H1 (cell line): ENCODE data around the gene DLX4. TPM values are rescaled to one million over a fixed set of nuclear protein-coding genes. Genes with fewer than 3 reads are reported as not detected.

Experiments used
- CTCF ChIA-PET: fragments of 300-600 bp; sonication (Branson Sonifier 250); formaldehyde crosslinking; loops from one replicate; lab custom pipeline; 2021; ENCODE audit not compliant: partially characterized antibody; lab: Charles Lee
- POLR2A ChIA-PET: fragments of 300-600 bp; sonication (Branson Sonifier 250); formaldehyde crosslinking; loops from one replicate; lab custom pipeline; 2021; ENCODE audit warnings: inconsistent platforms; ENCODE audit not compliant: partially characterized antibody; lab: Charles Lee
- DNase-seq, 2 experiments: peaks; one replicate each; pipeline versions ENCODE4 v3.0.0 to v3.0.0-alpha.2; 2010 to 2022; ENCODE audit warnings: low spot score in 2 of 2, low read depth in 1 of 2, mixed read lengths in 1 of 2
- FAIRE-seq: peaks from 2 replicates; lab custom pipeline; 2011; peaks lifted over from hg19 to GRCh38; lab: Jason Lieb, UNC
- H2AFZ ChIP-seq: 2 replicates; pipeline ENCODE4 v1.8.1; 2012; ENCODE audit warnings: low read length, inconsistent platforms
- H2AK5ac ChIP-seq: 2 replicates; pipeline ENCODE4 v1.6.1; 2013; ENCODE audit warnings: low read depth, low read length
- H2BK120ac ChIP-seq: replicated peaks from 2 replicates; pipeline ENCODE3; 2013; ENCODE audit warnings: low read depth, low read length, inconsistent platforms
- H2BK12ac ChIP-seq: 2 replicates; pipeline ENCODE4 v1.6.1; 2013; ENCODE audit warnings: low read depth, low read length
- H2BK15ac ChIP-seq: 2 replicates; pipeline ENCODE4 v1.6.1; 2013; ENCODE audit warnings: low read length
- H2BK20ac ChIP-seq: 2 replicates; pipeline ENCODE4 v1.6.1; 2013; ENCODE audit warnings: low read length
- H2BK5ac ChIP-seq: 2 replicates; pipeline ENCODE4 v1.6.1; 2013; ENCODE audit warnings: low read depth, low read length
- H3K14ac ChIP-seq: 2 replicates; pipeline ENCODE4 v1.6.1; 2013; ENCODE audit warnings: inconsistent platforms; ENCODE audit not compliant: insufficient read length
- H3K18ac ChIP-seq: 2 replicates; pipeline ENCODE4 v1.6.1; 2013; ENCODE audit warnings: low read length; ENCODE audit errors: extremely low read depth
- H3K23ac ChIP-seq: 2 replicates; pipeline ENCODE4 v1.6.1; 2013; ENCODE audit warnings: inconsistent platforms; ENCODE audit not compliant: insufficient read length
- H3K23me2 ChIP-seq: 2 replicates; pipeline ENCODE4 v1.6.1; 2013; ENCODE audit warnings: low read depth, low read length
- H3K27ac ChIP-seq: 2 replicates; pipeline ENCODE4 v1.6.1; 2011; ENCODE audit warnings: low read depth, low read length, inconsistent platforms
- H3K27me3 ChIP-seq, 4 experiments: replicated peaks in 1 of 4; 1 replicate in 1 of 4; 2 replicates in 3 of 4; pipeline versions ENCODE4 v1.6.1 to v1.8.1; 2011 to 2013; ENCODE audit warnings: low read length in 3 of 4, mild to moderate bottlenecking in 3 of 4, inconsistent platforms in 2 of 4, mixed read lengths in 2 of 4, moderate library complexity in 1 of 4; ENCODE audit not compliant: control insufficient read depth in 3 of 4, insufficient read depth in 3 of 4; ENCODE audit errors: extremely low read depth in 1 of 4
- H3K36me3 ChIP-seq, 4 experiments: 2 replicates each; pipeline versions ENCODE4 v1.6.1 to v1.8.1; 2011 to 2013; ENCODE audit warnings: mild to moderate bottlenecking in 4 of 4, low read length in 3 of 4, moderate library complexity in 2 of 4, control low read depth in 1 of 4, inconsistent platforms in 1 of 4; ENCODE audit not compliant: insufficient read depth in 4 of 4, control insufficient read depth in 2 of 4
- H3K4ac ChIP-seq: replicated peaks from 2 replicates; pipeline ENCODE3; 2013; ENCODE audit warnings: low read length, low read depth, mixed read lengths, inconsistent platforms; ENCODE audit not compliant: insufficient read length
- H3K4me1 ChIP-seq, 4 experiments: replicated peaks in 1 of 4; 1 replicate in 1 of 4; 2 replicates in 3 of 4; pipeline versions ENCODE4 v1.6.1 to v1.8.1; 2011 to 2013; ENCODE audit warnings: low read length in 3 of 4, inconsistent platforms in 2 of 4, mixed read lengths in 1 of 4; ENCODE audit not compliant: insufficient read depth in 4 of 4, control insufficient read depth in 3 of 4
- H3K4me2 ChIP-seq, 2 experiments: 2 replicates each; pipeline versions ENCODE4 v1.6.1 to v1.8.1; 2011 to 2013; ENCODE audit warnings: low read depth in 2 of 2, low read length in 2 of 2, control low read depth in 1 of 2, inconsistent platforms in 1 of 2, mild to moderate bottlenecking in 1 of 2; ENCODE audit not compliant: insufficient read depth in 1 of 2
- H3K4me3 ChIP-seq, 4 experiments: fragments of 200-600, 300-600 bp in 1 of 4; sonication (generic), shearing (Covaris generic), sonication (Bioruptor Twin) in 1 of 4; 2 replicates each; pipeline versions ENCODE4 v1.5.1 to v1.8.1; 2011 to 2016; ENCODE audit warnings: low read length in 4 of 4, low read depth in 3 of 4, control low read depth in 2 of 4, inconsistent platforms in 2 of 4, mild to moderate bottlenecking in 2 of 4, mixed read lengths in 1 of 4, moderate library complexity in 1 of 4; ENCODE audit not compliant: insufficient read depth in 2 of 4; ENCODE audit errors: extremely low read depth in 1 of 4
- H3K56ac ChIP-seq: replicated peaks from 2 replicates; pipeline ENCODE3; 2013; ENCODE audit warnings: low read depth, mild to moderate bottlenecking, mixed read lengths, low read length, inconsistent platforms; ENCODE audit not compliant: insufficient read length
- H3K79me1 ChIP-seq: 2 replicates; pipeline ENCODE4 v1.6.1; 2013; ENCODE audit warnings: low read depth, low read length, control low read depth
- H3K79me2 ChIP-seq, 2 experiments: 2 replicates each; pipeline versions ENCODE4 v1.6.1 to v1.8.1; 2012 to 2013; ENCODE audit warnings: low read length in 2 of 2, mild to moderate bottlenecking in 2 of 2, inconsistent platforms in 1 of 2; ENCODE audit not compliant: insufficient read depth in 2 of 2, control insufficient read depth in 1 of 2
- H3K9ac ChIP-seq, 4 experiments: replicated peaks in 1 of 4; 1 replicate in 1 of 4; 2 replicates in 3 of 4; pipeline versions ENCODE4 v1.6.1 to v1.8.1; 2011 to 2013; ENCODE audit warnings: low read depth in 3 of 4, low read length in 3 of 4, control low read depth in 2 of 4, mild to moderate bottlenecking in 2 of 4, moderate library complexity in 2 of 4, inconsistent platforms in 1 of 4; ENCODE audit errors: extremely low read depth in 1 of 4
- H3K9me3 ChIP-seq, 2 experiments: 2 replicates each; pipeline versions ENCODE4 v1.6.1 to v1.8.1; 2012 to 2013; ENCODE audit warnings: mild to moderate bottlenecking in 2 of 2, moderate library complexity in 2 of 2, control low read depth in 1 of 2, inconsistent platforms in 1 of 2, low read depth in 1 of 2, low read length in 1 of 2, mixed read lengths in 1 of 2; ENCODE audit not compliant: insufficient read depth in 2 of 2
- H4K20me1 ChIP-seq, 2 experiments: replicated peaks in 1 of 2; 2 replicates each; pipeline versions ENCODE3 to v1.8.1; 2011 to 2013; ENCODE audit warnings: inconsistent platforms in 2 of 2, low read length in 2 of 2, mild to moderate bottlenecking in 1 of 2; ENCODE audit not compliant: insufficient read depth in 2 of 2, control insufficient read depth in 1 of 2
- H4K5ac ChIP-seq: 2 replicates; pipeline ENCODE4 v1.6.1; 2013; ENCODE audit warnings: low read length, low read depth, mixed read lengths, inconsistent platforms; ENCODE audit not compliant: insufficient read length
- H4K8ac ChIP-seq: 2 replicates; pipeline ENCODE4 v1.8.0; 2013; ENCODE audit warnings: mild to moderate bottlenecking, moderate library complexity, low read length, inconsistent platforms; ENCODE audit not compliant: insufficient read depth; ENCODE audit errors: extremely low read depth
- H4K91ac ChIP-seq: replicated peaks from 2 replicates; pipeline ENCODE3; 2013; ENCODE audit warnings: low read length, mixed read lengths, inconsistent platforms; ENCODE audit not compliant: insufficient read length
- BACH1 ChIP-seq: IDR thresholded peaks from 2 replicates; pipeline ENCODE4 v1.6.1; 2012; ENCODE audit warnings: low read length, improper control_type of control experiment
- CEBPB ChIP-seq: IDR thresholded peaks from 2 replicates; pipeline ENCODE4 v1.6.1; 2012; ENCODE audit warnings: low read depth, low read length
- CTBP2 ChIP-seq: IDR thresholded peaks from 2 replicates; pipeline ENCODE4 v1.7.0; 2011; ENCODE audit warnings: borderline replicate concordance, mild to moderate bottlenecking, moderate library complexity, mixed read lengths, low read length; ENCODE audit not compliant: insufficient read depth, insufficient read length
- HDAC6 ChIP-seq: IDR thresholded peaks from one replicate; pipeline ENCODE4 v1.7.1; 2012; ENCODE audit warnings: low read depth, mild to moderate bottlenecking, inconsistent platforms, low read length, moderate library complexity
- KDM5A ChIP-seq: fragments of 200-600 bp; IDR thresholded peaks from 2 replicates; pipeline ENCODE4 v1.7.1; 2012; ENCODE audit warnings: mild to moderate bottlenecking, low read length, inconsistent platforms, mixed read lengths
- RAD21 ChIP-seq, 2 experiments: IDR thresholded peaks in 1 of 2; conservative IDR thresholded peaks in 1 of 2; 2 replicates each; pipeline ENCODE4 v1.6.1; 2011; ENCODE audit warnings: low read depth in 2 of 2, low read length in 2 of 2, improper control_type of control experiment in 1 of 2, inconsistent platforms in 1 of 2, mild to moderate bottlenecking in 1 of 2, moderate library complexity in 1 of 2
- RNF2 ChIP-seq: fragments of 200-900, 300-1000 bp; sonication (generic); IDR thresholded peaks from 2 replicates; pipeline ENCODE4 v1.7.1; 2016; ENCODE audit warnings: borderline replicate concordance, low read depth, mild to moderate bottlenecking, antibody characterized with exemption, low read length; ENCODE audit not compliant: poor library complexity, severe bottlenecking; ENCODE audit errors: missing control alignments
- SIN3A ChIP-seq, 2 experiments: IDR thresholded peaks in 1 of 2; conservative IDR thresholded peaks in 1 of 2; 2 replicates each; pipeline ENCODE4 v1.6.1; 2011 to 2012; ENCODE audit warnings: low read length in 2 of 2, improper control_type of control experiment in 1 of 2, low read depth in 1 of 2, mild to moderate bottlenecking in 1 of 2
- SIX5 ChIP-seq: IDR thresholded peaks from 2 replicates; pipeline ENCODE4 v1.6.1; 2011; ENCODE audit warnings: mild to moderate bottlenecking, low read depth, low read length
- SP1 ChIP-seq: IDR thresholded peaks from 2 replicates; pipeline ENCODE4 v1.6.1; 2011; ENCODE audit warnings: low read depth, low read length
- SP2 ChIP-seq: IDR thresholded peaks from 2 replicates; pipeline ENCODE4 v1.6.1; 2012; ENCODE audit warnings: mild to moderate bottlenecking, low read length, inconsistent platforms
- ZNF274 ChIP-seq: IDR thresholded peaks from 2 replicates; pipeline ENCODE4 v1.7.0; 2012; ENCODE audit warnings: low read length, borderline replicate concordance; ENCODE audit errors: extremely low read depth
- WGBS, 2 experiments: shearing (Covaris generic) in 1 of 2; methylation state at CpG; one replicate each; pipeline versions ENCODE4 v1.1.6 to v1.1.7; 2013 to 2015; ENCODE audit warnings: low lambda C conversion rate in 2 of 2, mixed read lengths in 2 of 2, inconsistent platforms in 1 of 2, low coverage in 1 of 2, missing lambda C conversion rate in 1 of 2; ENCODE audit not compliant: insufficient replicate concordance in 2 of 2, insufficient coverage in 1 of 2, insufficient read length in 1 of 2; ENCODE audit errors: extremely low coverage in 1 of 2, missing lambda C conversion rate in 1 of 2; 5-methylcytosine and 5-hydroxymethylcytosine counted together
- polyA plus RNA-seq, 7 experiments: library from polyadenylated mRNA; depleted of rRNA in 3 of 7; stranded (reverse) in 5 of 7; unstranded in 2 of 7; fragments of >200 nt in 5 of 7; fragments of 200-250 nt in 2 of 7; gene quantifications; 1 replicate in 5 of 7; 2 replicates in 1 of 7; 4 replicates in 1 of 7; pipeline versions ENCODE4 v1.2.1 to v1.2.3, GENCODE V29; 2011 to 2013; ENCODE audit warnings: missing spikeins in 2 of 7, mixed read lengths in 2 of 7
- total RNA-seq: library from RNA; stranded (reverse); fragmentation: NEBNext Ultra II Directional; extraction: Animal tissue kit (Norgen Biotek cat#: 25700); gene quantifications from 2 replicates; pipeline ENCODE4 v1.2.1, GENCODE V29; 2021
- TF ChIP-seq, protein P1 (sequence below): IDR thresholded peaks from 2 replicates; pipeline ENCODE4 v1.6.1; 2011; ENCODE audit warnings: low read depth, mild to moderate bottlenecking, low read length; ENCODE audit not compliant: insufficient read depth

The DLX4 gene
- total and polyA plus RNA-seq, 2 of the 8 experiments (the other 6 are each of a cell fraction or from before 2014, with no cell fraction given): 0.67 to 0.80 TPM

- H3K27ac ChIP-seq: no peak overlapping the region
- H3K23me2 ChIP-seq: 0 out of 2 replicates have a peak, but pooled peaks cover 3% of the 10 kb centered on the region
- H3K18ac ChIP-seq: no peak overlapping the region
- no peak overlapping the region for H4K8ac ChIP-seq
- no peak overlapping the region for H3K14ac ChIP-seq
- DNase-seq: no peak
- FAIRE-seq: no peak
- no peak overlapping the region for H3K9ac ChIP-seq
- no peak overlapping the region for H2BK12ac ChIP-seq
- ChIA-PET CTCF (interaction anchor here (0.6 to 16.9 kb wide), 12 partner anchors 10 to 102 kb away, joined by 3 to 275 read pairs (median 6); partner anchors contain the start of gene DLX3), POLR2A (interaction anchor here (1.2 to 1.4 kb wide), 2 partner anchors 10 to 57 kb away, joined by 3 to 7 read pairs; no protein-coding TSS in a partner anchor)
- H3K79me1 ChIP-seq: no peaks in the 10 kb centered on the region
- no peak overlapping the region for H2BK5ac ChIP-seq
- H2BK120ac ChIP-seq: no peak overlapping the region
- no peaks in the 10 kb centered on the region; a peak in 1 of 7 replicates for H3K4me1 ChIP-seq
- H2AFZ ChIP-seq: no peak overlapping the region
- no peaks in the 10 kb centered on the region for H3K9me3 ChIP-seq
- no peaks in the 10 kb centered on the region for H3K36me3 ChIP-seq
- peaks cover 0 to 8% (median 4%) of the 10 kb centered on the region in 4 experiments; a peak in 2 of 7 replicates for H3K27me3 ChIP-seq
- peaks cover 0 to 2% of the 10 kb centered on the region in 2 experiments for H4K20me1 ChIP-seq
- no peaks in the 10 kb centered on the region for H3K79me2 ChIP-seq
- H2BK20ac ChIP-seq: no peak overlapping the region
- H2BK15ac ChIP-seq: peak overlapping the region; percentile 81; the same call in 1 of the 2 replicates
- no peak overlapping the region for H3K4me3 ChIP-seq
- H4K5ac ChIP-seq: no peak overlapping the region
- H3K23ac ChIP-seq: no peak overlapping the region
- no peak overlapping the region for H3K4ac ChIP-seq
- H4K91ac ChIP-seq: no peak overlapping the region
- WGBS, 2 experiments: 76% methylated on average over 1 of the region's 1 CpG; no CpG with 5 or more reads in 1 of the 2 experiments
- TF ChIP-seq SIX5: no peak
- TF ChIP-seq, protein P1, sequence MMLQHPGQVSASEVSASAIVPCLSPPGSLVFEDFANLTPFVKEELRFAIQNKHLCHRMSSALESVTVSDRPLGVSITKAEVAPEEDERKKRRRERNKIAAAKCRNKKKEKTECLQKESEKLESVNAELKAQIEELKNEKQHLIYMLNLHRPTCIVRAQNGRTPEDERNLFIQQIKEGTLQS: no peak
- TF ChIP-seq SIN3A (conservative IDR thresholded peaks at IDR 0.05 in 1 of 2, IDR thresholded peaks at IDR 0.05 in 1 of 2; ENCODE audit: low read depth in 1 of 2, low read length in 2 of 2): no peak
- TF ChIP-seq RNF2: no peak
- TF ChIP-seq SP1: no peak
- TF ChIP-seq KDM5A: no peak
- TF ChIP-seq HDAC6: no peak
- no peak for TF ChIP-seq BACH1
- TF ChIP-seq ZNF274: no peak
- TF ChIP-seq SP2: no peak
- no peak for TF ChIP-seq CEBPB
- TF ChIP-seq RAD21 (IDR thresholded peaks at IDR 0.05 in 1 of 2, conservative IDR thresholded peaks at IDR 0.05 in 1 of 2; ENCODE audit: low read depth in 2 of 2, low read length in 2 of 2): no peak
- TF ChIP-seq CTBP2: no peak
- TF ChIP-seq, all 59 proteins: peak for 0
- Histone ChIP-seq H3K4me2 (no peak overlapping the region), H3K56ac (no peak overlapping the region), H2AK5ac (no peak overlapping the region)
Observed at GRCh38 chr17:49955157-49955556, 13.8 kb upstream of the DLX4 start.
